Liver (tissue), 3 donors: ENCODE results near the gene DHRS3.

Experiments used
- EGR1 ChIP-seq, 2 donors: IDR thresholded peaks; 2 replicates each; pipeline ENCODE4 v1.6.1; 2016 to 2018; ENCODE audit warnings: antibody characterized with exemption in 2 of 2, low read depth in 2 of 2
- JUND ChIP-seq, 2 donors: IDR thresholded peaks; 2 replicates each; pipeline ENCODE4 v1.6.1; 2016; ENCODE audit warnings: antibody characterized with exemption in 2 of 2
- NR2F2 ChIP-seq: IDR thresholded peaks from 2 replicates; pipeline ENCODE4 v1.6.1; 2016; ENCODE audit warnings: antibody characterized with exemption
- RAD21 ChIP-seq, 2 donors: IDR thresholded peaks; 2 replicates each; pipeline ENCODE4 v1.6.1; 2016; ENCODE audit warnings: antibody characterized with exemption in 2 of 2, mild to moderate bottlenecking in 2 of 2
- SP1 ChIP-seq: IDR thresholded peaks from 2 replicates; pipeline ENCODE4 v1.6.1; 2018; ENCODE audit warnings: antibody characterized with exemption, mild to moderate bottlenecking
- TAF1 ChIP-seq: conservative IDR thresholded peaks from 2 replicates; pipeline ENCODE4 v1.6.1; 2016; ENCODE audit warnings: antibody characterized with exemption, mild to moderate bottlenecking
- YY1 ChIP-seq: IDR thresholded peaks from 2 replicates; pipeline ENCODE4 v1.6.1; 2016; ENCODE audit warnings: antibody characterized with exemption, mild to moderate bottlenecking
- TF ChIP-seq, protein P1 (sequence below): fragments of 150-350 bp; IDR thresholded peaks from 2 replicates; pipeline ENCODE4 v1.5.1; 2017; ENCODE audit warnings: improper control_type of control experiment, low read depth, low read length; ENCODE audit not compliant: missing input control
- TF ChIP-seq, protein P2 (sequence below): IDR thresholded peaks from 2 replicates; pipeline ENCODE4 v1.6.1; 2016; ENCODE audit warnings: antibody characterized with exemption
- donor health status: healthy.
- donor health status: healthy.

DNA sequence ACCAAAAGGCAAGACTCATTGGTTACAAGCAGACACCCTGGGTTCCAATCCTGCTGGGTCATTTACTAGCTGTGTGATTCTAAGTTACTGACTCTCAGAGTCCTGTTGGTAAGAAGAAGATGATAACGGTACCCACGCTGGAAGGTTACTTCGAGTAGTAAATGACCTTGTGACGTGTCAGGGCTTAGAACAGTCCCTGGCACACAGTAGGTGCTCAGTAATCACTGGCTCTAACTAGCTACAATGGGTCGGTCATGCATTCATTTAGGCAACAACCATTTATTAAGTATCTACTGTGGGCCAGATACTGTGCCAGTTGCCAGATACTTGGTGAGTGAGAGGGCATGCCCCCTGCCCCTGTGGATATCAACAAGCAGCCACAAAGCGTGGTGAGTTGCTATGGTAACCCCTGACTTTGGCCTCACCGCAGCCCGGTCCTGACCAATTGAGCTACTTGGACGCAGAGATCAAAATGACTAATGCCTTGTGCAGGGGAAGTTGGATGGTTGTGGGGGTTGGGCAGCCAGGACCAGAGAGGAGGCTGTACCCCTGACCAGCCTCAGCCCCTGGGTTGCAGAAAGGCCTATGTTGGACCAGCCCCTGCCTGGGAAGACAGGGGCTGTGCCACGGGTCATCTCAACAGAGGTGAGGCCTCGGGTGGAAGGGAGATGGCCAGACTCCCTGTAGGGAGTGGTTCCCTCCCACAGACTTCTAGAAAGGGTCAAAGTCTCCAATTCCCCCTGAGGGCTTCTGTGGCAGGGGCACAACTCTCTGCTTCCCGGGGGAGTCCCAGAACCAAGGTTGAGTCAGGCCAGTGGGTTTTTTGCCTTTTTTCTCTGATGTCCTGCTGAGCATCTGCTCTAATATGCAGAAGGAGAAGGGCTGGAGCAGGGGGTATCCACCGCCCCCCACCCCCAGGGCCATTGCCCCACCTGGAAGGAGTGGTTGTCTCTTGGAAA, 16.0 kb downstream of the DHRS3 start:
- TF ChIP-seq, protein P1, sequence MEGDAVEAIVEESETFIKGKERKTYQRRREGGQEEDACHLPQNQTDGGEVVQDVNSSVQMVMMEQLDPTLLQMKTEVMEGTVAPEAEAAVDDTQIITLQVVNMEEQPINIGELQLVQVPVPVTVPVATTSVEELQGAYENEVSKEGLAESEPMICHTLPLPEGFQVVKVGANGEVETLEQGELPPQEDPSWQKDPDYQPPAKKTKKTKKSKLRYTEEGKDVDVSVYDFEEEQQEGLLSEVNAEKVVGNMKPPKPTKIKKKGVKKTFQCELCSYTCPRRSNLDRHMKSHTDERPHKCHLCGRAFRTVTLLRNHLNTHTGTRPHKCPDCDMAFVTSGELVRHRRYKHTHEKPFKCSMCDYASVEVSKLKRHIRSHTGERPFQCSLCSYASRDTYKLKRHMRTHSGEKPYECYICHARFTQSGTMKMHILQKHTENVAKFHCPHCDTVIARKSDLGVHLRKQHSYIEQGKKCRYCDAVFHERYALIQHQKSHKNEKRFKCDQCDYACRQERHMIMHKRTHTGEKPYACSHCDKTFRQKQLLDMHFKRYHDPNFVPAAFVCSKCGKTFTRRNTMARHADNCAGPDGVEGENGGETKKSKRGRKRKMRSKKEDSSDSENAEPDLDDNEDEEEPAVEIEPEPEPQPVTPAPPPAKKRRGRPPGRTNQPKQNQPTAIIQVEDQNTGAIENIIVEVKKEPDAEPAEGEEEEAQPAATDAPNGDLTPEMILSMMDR, result no peak
- TF ChIP-seq EGR1 (IDR thresholded peaks at IDR 0.05; ENCODE audit: low read depth in 2 of 2) (no peak), RAD21 (IDR thresholded peaks at IDR 0.05) (no peak), YY1 (no peak), JUND (IDR thresholded peaks at IDR 0.05) (peak in 1 of 2 donors; percentile 30), TAF1 (no peak), NR2F2 (peak; percentile 23), SP1 (no peak)
- TF ChIP-seq, protein P2, sequence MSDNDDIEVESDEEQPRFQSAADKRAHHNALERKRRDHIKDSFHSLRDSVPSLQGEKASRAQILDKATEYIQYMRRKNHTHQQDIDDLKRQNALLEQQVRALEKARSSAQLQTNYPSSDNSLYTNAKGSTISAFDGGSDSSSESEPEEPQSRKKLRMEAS, result no peak
